MM.1S (cell line): ENCODE data around the gene BCKDK.

Experiments used
- EZH2 ChIP-seq: fragments of 300-600 bp; sonication (generic); optimal IDR thresholded peaks from 2 replicates; pipeline ENCODE3; 2017; ENCODE audit warnings: low read depth, mild to moderate bottlenecking, antibody characterized with exemption, low read length, mixed read lengths
- TF ChIP-seq, protein P1 (sequence below): fragments of 300-600 bp; sonication (generic); IDR thresholded peaks from 2 replicates; pipeline ENCODE4 v1.5.1; 2016; ENCODE audit warnings: antibody characterized with exemption, low read length, mixed read lengths

GRCh38 chr16:31061126-31061812 lies 46.9 kb upstream of the BCKDK start:
- TF ChIP-seq, protein P1, sequence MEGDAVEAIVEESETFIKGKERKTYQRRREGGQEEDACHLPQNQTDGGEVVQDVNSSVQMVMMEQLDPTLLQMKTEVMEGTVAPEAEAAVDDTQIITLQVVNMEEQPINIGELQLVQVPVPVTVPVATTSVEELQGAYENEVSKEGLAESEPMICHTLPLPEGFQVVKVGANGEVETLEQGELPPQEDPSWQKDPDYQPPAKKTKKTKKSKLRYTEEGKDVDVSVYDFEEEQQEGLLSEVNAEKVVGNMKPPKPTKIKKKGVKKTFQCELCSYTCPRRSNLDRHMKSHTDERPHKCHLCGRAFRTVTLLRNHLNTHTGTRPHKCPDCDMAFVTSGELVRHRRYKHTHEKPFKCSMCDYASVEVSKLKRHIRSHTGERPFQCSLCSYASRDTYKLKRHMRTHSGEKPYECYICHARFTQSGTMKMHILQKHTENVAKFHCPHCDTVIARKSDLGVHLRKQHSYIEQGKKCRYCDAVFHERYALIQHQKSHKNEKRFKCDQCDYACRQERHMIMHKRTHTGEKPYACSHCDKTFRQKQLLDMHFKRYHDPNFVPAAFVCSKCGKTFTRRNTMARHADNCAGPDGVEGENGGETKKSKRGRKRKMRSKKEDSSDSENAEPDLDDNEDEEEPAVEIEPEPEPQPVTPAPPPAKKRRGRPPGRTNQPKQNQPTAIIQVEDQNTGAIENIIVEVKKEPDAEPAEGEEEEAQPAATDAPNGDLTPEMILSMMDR: no peak
- TF ChIP-seq EZH2: no peak
